H1 (cell line): ENCODE results near the gene NPAS4.

ENCODE experiments used
- BACH1 ChIP-seq: IDR thresholded peaks from 2 replicates; pipeline ENCODE4 v1.6.1; 2012; ENCODE audit warnings: low read length, improper control_type of control experiment
- EP300 ChIP-seq, 2 experiments: IDR thresholded peaks; 1 replicate in 1 of 2; 2 replicates in 1 of 2; pipeline ENCODE4 v1.6.1; 2011 to 2012; ENCODE audit warnings: low read depth in 2 of 2, low read length in 2 of 2, mild to moderate bottlenecking in 2 of 2, borderline replicate concordance in 1 of 2, inconsistent platforms in 1 of 2, moderate library complexity in 1 of 2
- FOSL1 ChIP-seq: IDR thresholded peaks from 2 replicates; pipeline ENCODE4 v1.6.1; 2011; ENCODE audit warnings: mild to moderate bottlenecking, low read depth, low read length, moderate library complexity; ENCODE audit not compliant: insufficient read depth
- TEAD4 ChIP-seq: IDR thresholded peaks from 2 replicates; pipeline ENCODE4 v1.6.1; 2012; ENCODE audit warnings: low read depth, low read length, inconsistent platforms, mixed read lengths
- TF ChIP-seq, protein P1 (sequence below), 3 experiments: IDR thresholded peaks; 1 replicate in 2 of 3; 2 replicates in 1 of 3; pipeline versions ENCODE4 v1.5.1 to v1.6.1; 2011; ENCODE audit warnings: low read length in 3 of 3, mild to moderate bottlenecking in 3 of 3, inconsistent platforms in 2 of 3, low read depth in 1 of 3, moderate library complexity in 1 of 3; ENCODE audit not compliant: insufficient read depth in 1 of 3; ENCODE audit errors: control extremely low read depth in 1 of 3

DNA sequence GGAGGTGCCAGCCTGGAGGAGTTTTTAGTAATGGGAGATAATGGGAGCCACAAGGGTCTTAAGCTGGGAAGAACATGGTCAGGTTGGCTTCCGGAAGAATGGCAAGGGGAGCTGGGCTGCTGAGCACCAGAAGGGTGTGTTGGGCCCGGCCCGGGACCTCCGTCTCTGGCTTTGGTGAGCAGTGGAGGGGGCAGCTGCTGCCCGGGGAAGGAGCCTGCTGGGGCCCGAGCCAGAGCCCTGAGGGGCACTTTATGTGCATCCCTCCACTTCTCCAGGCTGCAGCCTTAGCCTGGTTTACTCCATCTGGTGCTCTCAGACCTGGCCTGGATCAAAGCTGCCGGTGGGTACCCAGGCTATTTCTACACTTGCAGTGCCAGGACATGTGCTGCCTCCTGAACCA is 8.7 kb upstream of the NPAS4 start:
- TF ChIP-seq EP300 (IDR thresholded peaks at IDR 0.05; ENCODE audit: borderline replicate concordance in 1 of 2, low read depth in 2 of 2, low read length in 2 of 2) (no peak), FOSL1 (no peak), BACH1 (no peak), TEAD4 (no peak)
- TF ChIP-seq, protein P1, sequence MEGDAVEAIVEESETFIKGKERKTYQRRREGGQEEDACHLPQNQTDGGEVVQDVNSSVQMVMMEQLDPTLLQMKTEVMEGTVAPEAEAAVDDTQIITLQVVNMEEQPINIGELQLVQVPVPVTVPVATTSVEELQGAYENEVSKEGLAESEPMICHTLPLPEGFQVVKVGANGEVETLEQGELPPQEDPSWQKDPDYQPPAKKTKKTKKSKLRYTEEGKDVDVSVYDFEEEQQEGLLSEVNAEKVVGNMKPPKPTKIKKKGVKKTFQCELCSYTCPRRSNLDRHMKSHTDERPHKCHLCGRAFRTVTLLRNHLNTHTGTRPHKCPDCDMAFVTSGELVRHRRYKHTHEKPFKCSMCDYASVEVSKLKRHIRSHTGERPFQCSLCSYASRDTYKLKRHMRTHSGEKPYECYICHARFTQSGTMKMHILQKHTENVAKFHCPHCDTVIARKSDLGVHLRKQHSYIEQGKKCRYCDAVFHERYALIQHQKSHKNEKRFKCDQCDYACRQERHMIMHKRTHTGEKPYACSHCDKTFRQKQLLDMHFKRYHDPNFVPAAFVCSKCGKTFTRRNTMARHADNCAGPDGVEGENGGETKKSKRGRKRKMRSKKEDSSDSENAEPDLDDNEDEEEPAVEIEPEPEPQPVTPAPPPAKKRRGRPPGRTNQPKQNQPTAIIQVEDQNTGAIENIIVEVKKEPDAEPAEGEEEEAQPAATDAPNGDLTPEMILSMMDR (IDR thresholded peaks at IDR 0.05; ENCODE audit: control extremely low read depth in 1 of 3, insufficient read depth in 1 of 3, low read depth in 1 of 3, low read length in 3 of 3), result no peak
